Activated naive CD8-positive, alpha-beta T cell treated with anti-CD3 and anti-CD28 coated beads, Interleukin-2, amount 50 U/mL, for 24 hours (primary cell): ENCODE results near the gene CHTF8.

ENCODE experiments used
- ATAC-seq: fragments of 150-1000 bp; cut with Tn5 transposase; one replicate; pipeline ENCODE4 v1.10.0; 2021
- DNase-seq: peaks from one replicate; pipeline ENCODE4 v3.0.0; 2021
- H3K27ac Mint-ChIP-seq: one replicate; pipeline ENCODE4 v1.8.0; 2021; ENCODE audit warnings: mild to moderate bottlenecking, mixed read lengths
- H3K27me3 Mint-ChIP-seq: one replicate; pipeline ENCODE4 v1.8.0; 2021; ENCODE audit warnings: mixed read lengths
- H3K36me3 Mint-ChIP-seq: one replicate; pipeline ENCODE4 v1.8.0; 2021; ENCODE audit warnings: low read depth, mixed read lengths
- H3K4me1 Mint-ChIP-seq: one replicate; pipeline ENCODE4 v1.8.0; 2021; ENCODE audit warnings: mixed read lengths
- H3K4me3 Mint-ChIP-seq: one replicate; pipeline ENCODE4 v1.8.0; 2021; ENCODE audit warnings: mild to moderate bottlenecking, moderate library complexity, mixed read lengths
- H3K9me3 Mint-ChIP-seq: one replicate; pipeline ENCODE4 v1.8.0; 2021; ENCODE audit warnings: mixed read lengths

The CHTF8 gene

GRCh38 chr16:69112285-69113129 is 19.9 kb downstream of the CHTF8 start:
- Mint-ChIP-seq H3K4me3 (no peak overlapping the region), H3K36me3 (peaks cover 16% of the 10 kb centered on the region), H3K27me3 (peaks cover 10% of the 10 kb centered on the region), H3K4me1 (no peaks in the 10 kb centered on the region), H3K27ac (no peak overlapping the region), H3K9me3 (no peaks in the 10 kb centered on the region)
- peak; percentile 77 for DNase-seq
- peak; percentile 67 for ATAC-seq

GRCh38 chr16:69111876-69112230 is 20.5 kb downstream of the CHTF8 start:
- Mint-ChIP-seq H3K27me3 (peaks cover 15% of the 10 kb centered on the region), H3K9me3 (no peaks in the 10 kb centered on the region), H3K4me3 (no peak overlapping the region), H3K36me3 (peaks cover 16% of the 10 kb centered on the region), H3K27ac (no peak overlapping the region), H3K4me1 (peaks cover 5% of the 10 kb centered on the region)
- no peak for DNase-seq
- ATAC-seq: no peak

- peaks cover 16% of the 10 kb centered on the region for H3K36me3 Mint-ChIP-seq
- no peak for DNase-seq
- no peak for ATAC-seq
- no peak overlapping the region for H3K27ac Mint-ChIP-seq
- peaks cover 17% of the 10 kb centered on the region for H3K27me3 Mint-ChIP-seq
- H3K4me3 Mint-ChIP-seq: no peak overlapping the region
- peaks cover 7% of the 10 kb centered on the region for H3K4me1 Mint-ChIP-seq
- H3K9me3 Mint-ChIP-seq: no peaks in the 10 kb centered on the region
Observed at GRCh38 chr16:69111216-69111875, 21.0 kb downstream of the CHTF8 start.

- H3K36me3 Mint-ChIP-seq: peaks cover 16% of the 10 kb centered on the region
- H3K27me3 Mint-ChIP-seq: peaks cover 21% of the 10 kb centered on the region
- no peak overlapping the region for H3K4me3 Mint-ChIP-seq
- no peak for ATAC-seq
- no peak for DNase-seq
- H3K4me1 Mint-ChIP-seq: peaks cover 11% of the 10 kb centered on the region
- H3K9me3 Mint-ChIP-seq: no peaks in the 10 kb centered on the region
- no peak overlapping the region for H3K27ac Mint-ChIP-seq
Observed at GRCh38 chr16:69110406-69110805, 22.0 kb downstream of the CHTF8 start.

GRCh38 chr16:69109486-69110270 is 22.7 kb downstream of the CHTF8 start:
- Mint-ChIP-seq H3K4me1 (peaks cover 14% of the 10 kb centered on the region), H3K9me3 (no peaks in the 10 kb centered on the region), H3K27ac (no peak overlapping the region), H3K4me3 (no peak overlapping the region), H3K36me3 (peaks cover 16% of the 10 kb centered on the region), H3K27me3 (peaks cover 26% of the 10 kb centered on the region)
- DNase-seq (no peak), ATAC-seq (no peak)

GRCh38 chr16:69108905-69109252 is 23.5 kb downstream of the CHTF8 start:
- DNase-seq (no peak), ATAC-seq (no peak)
- Mint-ChIP-seq H3K27me3 (peaks cover 28% of the 10 kb centered on the region), H3K9me3 (no peaks in the 10 kb centered on the region), H3K27ac (no peak overlapping the region), H3K36me3 (peaks cover 16% of the 10 kb centered on the region), H3K4me3 (no peak overlapping the region), H3K4me1 (peaks cover 14% of the 10 kb centered on the region)

- Mint-ChIP-seq H3K4me3 (peak overlapping the region; percentile 35), H3K36me3 (peaks cover 16% of the 10 kb centered on the region), H3K27ac (no peak overlapping the region), H3K4me1 (peaks cover 14% of the 10 kb centered on the region), H3K27me3 (peaks cover 32% of the 10 kb centered on the region), H3K9me3 (no peaks in the 10 kb centered on the region)
- ATAC-seq (no peak), DNase-seq (no peak)
Observed at GRCh38 chr16:69108064-69108904, 24.1 kb downstream of the CHTF8 start.

GRCh38 chr16:69107316-69107962 is 24.9 kb downstream of the CHTF8 start:
- peaks cover 16% of the 10 kb centered on the region for H3K36me3 Mint-ChIP-seq
- DNase-seq (no peak), ATAC-seq (no peak)
- H3K4me1 Mint-ChIP-seq: peaks cover 14% of the 10 kb centered on the region
- H3K4me3 Mint-ChIP-seq: peak overlapping the region; percentile 35
- no peak overlapping the region for H3K27ac Mint-ChIP-seq
- peaks cover 38% of the 10 kb centered on the region for H3K27me3 Mint-ChIP-seq
- no peaks in the 10 kb centered on the region for H3K9me3 Mint-ChIP-seq

GRCh38 chr16:69106491-69107315 is 25.7 kb downstream of the CHTF8 start:
- Mint-ChIP-seq H3K27ac (no peak overlapping the region), H3K4me1 (peaks cover 14% of the 10 kb centered on the region), H3K27me3 (peaks cover 38% of the 10 kb centered on the region), H3K36me3 (peaks cover 13% of the 10 kb centered on the region), H3K4me3 (peak overlapping the region; percentile 45), H3K9me3 (no peaks in the 10 kb centered on the region)
- DNase-seq (peak; percentile 11), ATAC-seq (no peak)

GRCh38 chr16:69105501-69106361 is 26.7 kb downstream of the CHTF8 start, which contains the start of gene HAS3:
HAS3 (plus strand) TSS chr16:69105653; CDS start chr16:69109396, 3,743 bp downstream.
- H3K9me3 Mint-ChIP-seq: no peaks in the 10 kb centered on the region
- ATAC-seq (peak; percentile 73), DNase-seq (peak; percentile 48)
- H3K36me3 Mint-ChIP-seq: peaks cover 9% of the 10 kb centered on the region
- H3K4me1 Mint-ChIP-seq: peaks cover 14% of the 10 kb centered on the region
- H3K4me3 Mint-ChIP-seq: peak within 1 kb of the TSS; percentile 72
- no peak within 1 kb of the TSS for H3K27ac Mint-ChIP-seq
- peaks cover 38% of the 10 kb centered on the region for H3K27me3 Mint-ChIP-seq

- no peak overlapping the region for H3K4me3 Mint-ChIP-seq
- H3K9me3 Mint-ChIP-seq: no peaks in the 10 kb centered on the region
- DNase-seq (no peak), ATAC-seq (no peak)
- H3K36me3 Mint-ChIP-seq: no peaks in the 10 kb centered on the region
- no peak overlapping the region for H3K27ac Mint-ChIP-seq
- H3K27me3 Mint-ChIP-seq: peaks cover 15% of the 10 kb centered on the region
- H3K4me1 Mint-ChIP-seq: peaks cover under 1% of the 10 kb centered on the region
Observed at GRCh38 chr16:69100071-69100691, 32.2 kb downstream of the CHTF8 start.

GRCh38 chr16:69095193-69095592 is 37.2 kb downstream of the CHTF8 start:
- no peaks in the 10 kb centered on the region for H3K36me3 Mint-ChIP-seq
- H3K4me3 Mint-ChIP-seq: no peak overlapping the region
- H3K4me1 Mint-ChIP-seq: no peaks in the 10 kb centered on the region
- DNase-seq (no peak), ATAC-seq (no peak)
- H3K27ac Mint-ChIP-seq: no peak overlapping the region
- H3K9me3 Mint-ChIP-seq: no peaks in the 10 kb centered on the region
- H3K27me3 Mint-ChIP-seq: no peaks in the 10 kb centered on the region
